ENCODE measurements around the gene PRR19.

Gene PRR19

DNA sequence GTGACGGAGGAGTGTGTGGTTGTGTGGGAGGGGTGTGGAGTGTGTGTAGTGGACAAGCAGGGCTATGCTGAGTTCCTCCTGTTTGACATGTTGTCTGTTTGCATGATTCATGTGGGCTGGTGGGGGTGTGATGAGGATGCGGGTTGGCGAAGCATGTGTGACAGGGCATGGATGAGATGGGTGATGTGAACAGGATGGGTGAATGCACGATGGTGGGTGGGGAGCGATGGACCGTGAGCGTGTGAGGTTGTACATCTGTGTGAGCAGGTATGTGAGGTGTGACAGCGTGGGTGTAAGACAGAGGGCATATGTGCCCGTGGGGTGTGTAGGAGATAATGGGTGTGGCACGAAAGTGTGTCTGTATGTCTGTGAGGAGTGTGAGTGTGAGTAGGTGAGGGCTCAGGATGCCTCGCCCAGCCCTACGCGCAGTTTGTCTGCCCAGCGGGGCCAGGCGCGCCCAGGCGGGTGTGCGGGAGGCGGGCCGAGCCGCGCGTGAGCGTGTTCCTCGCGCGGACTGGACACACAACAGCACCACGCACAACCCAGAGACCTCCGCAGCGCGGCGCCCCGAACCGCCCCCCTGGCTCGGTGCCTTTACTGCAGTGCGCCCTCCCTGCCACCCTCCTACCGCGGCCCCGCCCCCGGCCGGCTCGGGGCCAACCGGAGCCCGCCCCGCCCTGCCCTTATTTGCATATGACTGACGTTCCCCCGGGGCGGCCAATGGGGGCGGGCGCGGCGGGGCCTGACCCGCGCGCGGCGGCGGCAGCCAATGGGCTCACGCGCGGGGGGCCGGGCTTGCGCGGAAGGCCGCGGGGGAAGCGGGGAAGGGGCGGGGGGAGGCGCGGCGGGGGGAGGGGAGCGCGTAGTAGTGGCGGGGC is 18.5 kb upstream of the PRR19 start:
- DNase-seq (ENCODE audit: low read depth in 3 of 3): peak; percentile 90 to 98 (median 92)

DNA sequence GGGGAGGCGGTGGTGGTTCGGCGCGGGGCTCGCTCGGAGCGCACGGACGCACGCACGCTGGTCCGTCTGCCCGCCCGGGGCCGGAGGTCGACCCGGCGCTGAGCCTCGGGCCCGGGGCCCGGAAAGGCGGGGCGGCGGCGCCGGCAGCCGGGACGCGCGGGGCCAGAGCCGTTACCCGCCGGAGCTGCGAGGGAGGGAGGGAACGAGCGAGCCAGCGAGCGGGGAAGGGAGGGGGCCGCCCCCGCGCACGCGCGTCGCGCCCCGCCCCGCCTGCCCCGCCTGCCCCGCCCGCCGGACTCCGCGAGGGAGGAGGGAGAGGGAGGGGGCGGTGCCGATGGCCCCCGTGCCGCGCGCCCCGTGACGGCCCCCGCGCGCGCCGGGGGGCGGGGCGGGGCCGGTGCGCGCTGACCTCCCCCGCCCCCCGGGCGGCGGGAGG is 17.8 kb upstream of the PRR19 start:
- peak; percentile 55 to 75 (median 68) for DNase-seq (ENCODE audit: low read depth in 3 of 3)

DNA sequence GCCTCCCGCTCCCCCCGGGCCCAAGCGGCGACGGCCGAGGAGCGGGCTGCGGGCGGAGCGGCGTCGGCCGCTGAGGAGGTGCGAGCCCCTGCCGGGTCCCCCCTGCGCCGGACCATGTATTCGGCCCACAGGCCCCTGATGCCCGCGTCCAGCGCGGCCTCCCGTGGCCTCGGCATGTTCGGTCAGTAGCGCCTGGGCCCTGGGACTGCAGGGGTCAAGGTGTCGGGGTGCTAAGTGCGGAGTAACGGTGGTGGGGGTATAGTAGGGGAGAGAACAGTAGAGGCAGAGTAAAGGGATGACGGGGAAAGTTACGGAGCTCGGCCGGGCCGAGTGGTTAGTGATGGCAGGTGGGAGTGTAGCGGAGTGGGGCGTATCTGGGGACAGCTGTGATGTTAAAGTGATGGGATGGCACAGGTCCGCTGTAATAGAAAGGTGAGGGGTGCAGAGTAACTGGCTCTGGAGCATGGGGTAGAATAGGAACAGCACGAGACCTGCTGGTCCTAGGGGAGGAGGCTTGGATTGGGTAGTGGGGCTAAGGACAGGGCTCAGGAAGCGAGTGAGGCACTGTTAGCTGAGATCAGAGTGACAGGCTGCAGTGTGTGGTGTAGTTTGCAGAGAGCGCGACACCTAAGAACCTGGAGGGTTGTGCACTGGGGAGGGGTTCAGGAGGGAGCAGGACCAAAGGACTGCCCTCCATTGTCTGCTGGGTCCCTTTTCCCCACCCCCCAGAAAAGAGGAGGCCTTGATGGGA is 17.2 kb upstream of the PRR19 start:
- DNase-seq (ENCODE audit: low read depth in 3 of 3): no peak

DNA sequence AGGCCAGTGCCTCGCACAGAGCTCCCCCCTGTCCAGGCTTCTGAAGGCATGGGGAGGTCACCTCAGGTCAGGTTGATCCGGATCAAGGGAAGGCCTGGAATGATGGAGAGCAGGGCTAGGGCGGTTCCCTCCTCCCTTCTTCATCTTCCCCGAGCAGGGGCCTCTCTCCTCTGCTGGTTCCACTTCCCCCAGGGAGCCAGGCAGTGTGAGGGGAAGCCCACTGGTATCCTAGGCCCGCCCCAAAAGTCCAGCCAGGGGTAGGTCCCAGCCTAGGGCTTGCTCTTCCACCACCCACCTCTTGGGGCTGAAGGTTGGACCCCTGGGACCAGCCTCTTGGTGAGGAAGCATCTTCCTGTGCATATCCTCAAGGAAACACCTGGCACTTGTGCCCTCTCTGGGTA is 16.4 kb upstream of the PRR19 start:
- no peak for DNase-seq (ENCODE audit: low read depth in 3 of 3)

DNA sequence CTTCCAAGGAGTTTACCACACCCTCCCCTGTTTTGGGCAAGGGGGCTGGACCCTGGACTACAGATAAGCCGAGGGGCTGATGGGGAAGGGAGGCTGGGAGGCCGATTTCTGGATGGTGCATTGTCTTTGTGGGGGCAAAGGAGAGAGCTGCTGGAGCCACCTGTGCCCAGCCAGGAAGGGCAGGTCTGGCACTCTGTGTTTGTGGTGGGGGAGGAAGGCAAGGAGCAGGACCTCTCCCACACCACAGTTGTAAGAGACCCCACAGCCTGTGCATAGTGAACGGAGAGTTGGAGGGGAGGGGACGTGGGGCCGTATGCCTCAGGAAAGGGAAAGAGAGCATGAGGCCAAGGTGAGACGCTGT is 16.0 kb upstream of the PRR19 start:
- no peak for DNase-seq (ENCODE audit: low read depth in 3 of 3)

DNA sequence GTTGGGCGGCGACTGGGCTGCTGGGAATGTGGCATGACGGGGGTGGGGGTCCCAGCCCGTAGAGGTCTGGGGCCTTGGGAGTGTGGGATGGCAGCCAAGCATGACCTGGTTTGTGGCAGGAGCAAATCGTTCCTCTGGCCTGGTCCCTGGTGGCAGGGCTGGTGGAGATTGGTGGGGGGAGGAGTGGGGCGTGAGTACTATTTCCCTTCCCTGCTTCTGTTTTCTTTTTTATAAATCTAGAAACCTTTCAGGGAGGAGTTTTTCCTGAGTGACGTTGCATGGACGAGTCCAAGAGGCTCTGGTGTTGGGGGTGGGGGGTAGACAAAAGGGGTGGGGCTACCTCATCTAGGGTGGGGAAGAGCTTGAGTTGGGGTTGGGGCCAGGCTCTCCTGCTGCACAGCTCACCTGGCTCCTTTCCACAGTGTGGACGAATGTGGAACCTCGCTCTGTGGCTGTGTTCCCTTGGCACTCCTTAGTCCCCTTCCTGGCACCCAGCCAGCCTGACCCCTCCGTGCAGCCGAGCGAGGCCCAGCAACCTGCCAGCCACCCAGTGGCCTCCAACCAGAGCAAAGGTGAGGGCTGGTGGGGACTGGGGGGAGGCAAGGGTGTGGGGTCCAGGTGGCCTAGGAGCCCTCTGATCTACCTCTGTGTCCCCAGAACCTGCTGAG is 15.4 kb upstream of the PRR19 start:
- no peak for DNase-seq (ENCODE audit: low read depth in 3 of 3)

DNA sequence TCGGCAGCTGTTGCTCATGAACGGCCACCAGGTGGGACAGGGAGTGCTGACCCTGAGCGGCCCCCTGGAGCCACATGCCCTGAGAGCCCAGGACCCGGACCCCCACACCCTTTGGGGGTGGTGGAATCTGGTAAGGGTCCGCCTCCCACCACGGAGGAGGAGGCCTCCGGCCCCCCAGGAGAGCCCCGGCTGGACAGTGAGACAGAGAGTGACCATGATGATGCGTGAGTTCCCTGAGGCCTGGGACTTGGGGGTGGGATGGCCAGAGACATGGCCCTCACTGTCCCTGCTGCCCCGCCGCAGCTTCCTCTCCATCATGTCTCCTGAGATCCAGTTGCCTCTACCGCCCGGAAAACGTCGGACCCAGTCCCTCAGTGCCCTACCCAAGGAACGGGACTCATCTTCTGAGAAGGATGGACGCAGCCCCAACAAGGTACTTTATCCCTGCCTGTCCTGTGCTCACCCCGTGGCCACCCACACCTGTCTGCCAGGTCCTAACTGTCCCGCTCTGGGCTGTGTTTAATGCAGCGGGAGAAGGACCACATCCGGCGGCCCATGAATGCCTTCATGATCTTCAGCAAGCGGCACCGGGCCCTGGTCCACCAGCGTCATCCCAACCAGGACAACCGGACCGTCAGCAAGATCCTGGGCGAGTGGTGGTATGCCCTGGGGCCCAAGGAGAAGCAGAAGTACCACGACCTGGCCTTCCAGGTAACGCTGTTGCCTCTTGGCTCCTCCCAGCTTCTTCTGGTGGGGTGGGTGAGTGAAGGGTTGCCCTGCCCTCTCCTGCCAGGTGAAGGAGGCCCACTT is 14.7 kb upstream of the PRR19 start:
- DNase-seq (ENCODE audit: low read depth in 3 of 3): no peak

DNA sequence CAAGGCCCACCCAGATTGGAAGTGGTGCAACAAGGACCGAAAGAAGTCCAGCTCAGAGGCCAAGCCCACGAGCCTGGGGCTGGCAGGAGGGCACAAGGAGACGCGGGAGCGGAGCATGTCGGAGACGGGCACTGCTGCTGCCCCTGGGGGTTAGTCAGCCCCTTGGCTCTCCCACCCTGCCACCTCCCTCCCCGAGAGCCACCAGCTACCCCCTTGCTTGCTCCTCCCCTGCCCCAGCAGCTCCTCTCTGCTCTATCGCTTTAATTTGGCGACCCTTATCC is 14.2 kb upstream of the PRR19 start:
- DNase-seq (ENCODE audit: low read depth in 3 of 3): no peak

DNA sequence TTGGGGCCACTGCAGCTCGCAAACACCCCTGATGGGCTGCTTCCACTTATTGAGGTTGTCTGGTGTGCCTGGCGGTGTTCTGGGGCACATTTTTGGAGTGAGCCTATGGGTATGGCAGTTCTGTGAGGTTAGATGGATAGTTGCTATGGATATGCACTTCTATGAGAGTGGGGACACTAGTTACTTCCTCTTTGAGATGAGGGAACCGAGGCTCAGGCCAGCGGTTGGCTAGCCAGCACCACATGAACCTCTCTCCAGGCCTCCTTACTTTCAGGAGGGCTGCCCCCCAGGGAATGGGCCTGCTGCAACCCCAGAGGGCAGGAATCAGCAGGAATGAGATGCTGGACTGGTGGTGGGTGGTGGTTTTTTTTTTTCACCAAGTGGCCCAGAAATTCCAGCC is 13.5 kb upstream of the PRR19 start:
- no peak for DNase-seq (ENCODE audit: low read depth in 3 of 3)

DNA sequence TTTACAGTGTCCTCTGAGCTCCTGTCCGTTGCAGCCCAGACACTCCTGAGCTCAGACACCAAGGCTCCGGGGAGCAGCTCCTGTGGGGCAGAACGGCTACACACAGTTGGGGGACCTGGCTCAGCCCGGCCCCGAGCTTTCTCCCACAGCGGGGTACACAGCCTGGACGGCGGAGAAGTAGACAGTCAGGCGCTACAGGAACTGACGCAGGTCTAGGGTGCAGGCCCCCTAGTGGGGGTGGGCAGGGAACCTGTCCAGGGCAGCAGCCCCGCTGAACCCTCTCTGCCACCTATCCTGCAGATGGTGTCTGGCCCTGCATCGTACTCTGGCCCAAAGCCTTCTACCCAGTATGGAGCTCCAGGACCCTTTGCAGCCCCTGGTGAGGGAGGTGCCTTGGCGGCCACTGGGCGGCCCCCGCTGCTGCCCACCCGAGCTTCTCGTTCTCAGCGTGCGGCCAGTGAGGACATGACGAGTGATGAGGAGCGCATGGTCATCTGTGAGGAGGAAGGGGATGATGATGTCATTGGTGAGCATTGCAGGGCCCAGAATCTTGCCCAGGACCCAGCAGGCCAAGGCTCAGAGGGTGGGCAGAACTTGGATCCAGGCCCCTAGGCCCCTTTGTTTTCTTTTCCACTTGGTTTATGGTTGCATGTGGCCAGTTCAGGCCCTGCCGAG is 12.9 kb upstream of the PRR19 start:
- no peak for DNase-seq (ENCODE audit: low read depth in 3 of 3)

DNA sequence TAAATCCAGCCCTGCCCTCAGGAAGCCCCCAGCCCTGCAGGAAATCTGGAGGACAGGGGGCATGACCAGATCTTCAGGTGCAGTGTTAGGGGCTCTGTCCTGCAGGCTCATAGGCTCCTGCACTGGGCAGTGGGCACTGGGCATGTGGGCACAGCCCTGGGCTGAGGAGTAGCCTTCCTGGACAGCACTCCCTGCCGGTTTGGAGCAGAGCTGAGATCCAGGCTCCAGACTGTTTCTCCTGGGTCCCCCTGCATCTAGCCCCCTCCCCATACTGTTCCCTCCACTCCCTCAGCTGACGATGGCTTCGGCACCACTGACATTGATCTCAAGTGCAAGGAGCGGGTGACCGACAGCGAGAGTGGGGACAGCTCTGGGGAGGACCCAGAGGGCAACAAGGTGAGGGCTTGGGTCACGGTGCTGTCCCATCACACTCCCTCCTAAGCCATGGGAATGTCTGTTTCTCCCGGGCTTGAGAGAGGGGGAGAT is 12.3 kb upstream of the PRR19 start:
- DNase-seq (ENCODE audit: low read depth in 3 of 3): no peak

DNA sequence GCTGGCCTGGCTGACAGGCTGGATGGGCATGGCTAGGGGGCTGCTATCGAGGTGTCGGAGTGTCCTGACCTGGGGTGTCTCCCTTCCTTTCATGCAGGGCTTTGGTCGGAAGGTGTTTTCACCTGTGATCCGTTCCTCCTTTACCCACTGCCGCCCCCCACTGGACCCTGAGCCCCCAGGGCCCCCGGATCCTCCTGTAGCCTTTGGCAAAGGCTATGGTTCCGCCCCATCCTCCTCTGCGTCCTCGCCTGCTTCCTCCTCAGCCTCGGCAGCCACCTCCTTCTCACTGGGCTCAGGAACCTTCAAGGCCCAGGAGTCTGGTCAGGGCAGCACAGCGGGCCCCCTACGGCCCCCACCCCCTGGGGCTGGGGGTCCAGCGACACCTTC is 11.8 kb upstream of the PRR19 start:
- DNase-seq (ENCODE audit: low read depth in 3 of 3): no peak

DNA sequence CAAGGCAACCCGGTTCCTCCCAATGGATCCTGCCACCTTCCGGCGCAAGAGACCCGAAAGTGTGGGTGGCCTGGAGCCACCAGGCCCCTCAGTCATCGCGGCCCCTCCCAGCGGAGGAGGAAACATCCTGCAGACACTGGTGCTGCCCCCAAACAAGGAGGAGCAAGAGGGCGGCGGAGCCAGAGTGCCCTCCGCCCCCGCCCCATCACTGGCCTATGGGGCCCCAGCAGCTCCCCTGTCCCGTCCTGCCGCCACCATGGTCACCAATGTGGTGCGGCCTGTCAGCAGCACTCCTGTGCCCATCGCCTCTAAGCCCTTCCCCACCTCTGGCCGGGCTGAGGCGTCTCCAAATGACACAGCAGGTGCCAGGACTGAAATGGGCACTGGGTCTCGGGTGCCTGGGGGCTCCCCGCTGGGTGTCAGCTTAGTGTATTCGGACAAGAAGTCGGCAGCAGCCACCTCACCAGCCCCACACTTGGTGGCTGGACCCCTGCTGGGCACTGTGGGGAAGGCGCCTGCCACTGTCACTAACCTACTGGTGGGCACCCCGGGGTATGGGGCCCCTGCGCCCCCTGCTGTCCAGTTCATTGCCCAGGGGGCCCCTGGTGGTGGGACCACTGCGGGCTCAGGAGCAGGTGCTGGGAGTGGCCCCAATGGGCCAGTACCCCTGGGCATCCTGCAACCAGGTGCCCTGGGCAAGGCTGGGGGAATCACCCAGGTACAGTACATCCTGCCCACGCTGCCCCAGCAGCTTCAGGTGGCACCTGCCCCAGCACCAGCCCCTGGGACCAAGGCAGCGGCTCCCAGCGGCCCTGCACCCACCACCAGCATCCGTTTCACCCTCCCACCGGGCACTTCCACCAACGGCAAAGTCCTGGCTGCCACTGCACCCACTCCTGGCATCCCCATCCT is 11.2 kb upstream of the PRR19 start:
- no peak for DNase-seq (ENCODE audit: low read depth in 3 of 3)

DNA sequence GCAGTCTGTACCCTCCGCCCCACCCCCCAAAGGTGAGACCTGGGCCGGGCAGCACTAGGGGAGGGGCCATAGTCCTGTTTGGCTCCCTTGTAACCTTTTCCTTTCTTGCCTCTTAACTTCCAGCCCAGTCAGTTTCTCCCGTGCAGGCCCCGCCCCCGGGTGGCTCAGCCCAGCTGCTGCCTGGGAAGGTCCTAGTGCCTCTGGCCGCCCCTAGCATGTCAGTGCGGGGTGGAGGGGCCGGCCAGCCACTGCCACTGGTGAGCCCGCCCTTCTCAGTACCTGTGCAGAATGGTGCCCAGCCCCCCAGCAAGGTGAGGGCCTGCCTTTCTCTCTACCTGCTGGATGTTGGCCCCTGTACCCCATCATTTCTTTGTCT is 10.5 kb upstream of the PRR19 start:
- no peak for DNase-seq (ENCODE audit: low read depth in 3 of 3)

DNA sequence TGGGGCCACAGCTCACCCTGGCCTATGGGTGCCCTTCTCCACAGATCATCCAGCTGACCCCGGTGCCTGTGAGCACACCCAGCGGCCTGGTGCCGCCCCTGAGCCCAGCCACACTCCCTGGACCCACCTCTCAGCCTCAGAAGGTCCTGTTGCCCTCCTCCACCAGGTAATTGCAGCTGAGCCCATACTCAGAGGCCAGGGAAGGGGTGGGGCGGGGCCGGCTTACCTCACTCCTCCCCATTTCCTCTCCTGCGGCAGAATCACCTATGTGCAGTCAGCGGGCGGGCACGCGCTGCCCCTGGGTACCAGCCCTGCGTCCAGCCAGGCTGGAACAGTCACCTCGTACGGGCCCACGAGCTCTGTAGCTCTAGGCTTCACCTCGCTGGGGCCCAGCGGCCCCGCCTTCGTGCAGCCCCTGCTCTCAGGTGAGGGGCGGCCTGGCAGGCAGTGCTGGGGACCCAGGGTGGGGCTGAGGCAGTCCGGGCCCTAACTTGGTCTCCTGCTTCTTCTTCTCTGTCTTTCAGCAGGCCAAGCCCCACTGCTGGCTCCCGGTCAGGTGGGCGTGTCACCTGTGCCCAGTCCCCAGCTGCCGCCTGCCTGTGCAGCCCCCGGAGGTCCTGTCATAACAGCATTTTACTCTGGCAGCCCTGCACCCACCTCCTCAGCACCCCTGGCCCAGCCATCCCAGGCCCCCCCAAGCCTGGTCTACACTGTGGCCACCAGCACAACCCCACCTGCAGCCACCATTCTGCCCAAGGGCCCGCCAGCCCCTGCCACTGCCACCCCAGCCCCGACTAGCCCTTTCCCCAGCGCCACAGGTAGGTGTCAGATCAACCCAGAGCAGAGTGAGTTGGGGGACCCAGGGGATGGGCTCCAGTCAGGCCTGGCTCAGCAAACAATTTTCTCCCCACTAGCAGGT is 9.6 kb upstream of the PRR19 start:
- DNase-seq (ENCODE audit: low read depth in 3 of 3): no peak

DNA sequence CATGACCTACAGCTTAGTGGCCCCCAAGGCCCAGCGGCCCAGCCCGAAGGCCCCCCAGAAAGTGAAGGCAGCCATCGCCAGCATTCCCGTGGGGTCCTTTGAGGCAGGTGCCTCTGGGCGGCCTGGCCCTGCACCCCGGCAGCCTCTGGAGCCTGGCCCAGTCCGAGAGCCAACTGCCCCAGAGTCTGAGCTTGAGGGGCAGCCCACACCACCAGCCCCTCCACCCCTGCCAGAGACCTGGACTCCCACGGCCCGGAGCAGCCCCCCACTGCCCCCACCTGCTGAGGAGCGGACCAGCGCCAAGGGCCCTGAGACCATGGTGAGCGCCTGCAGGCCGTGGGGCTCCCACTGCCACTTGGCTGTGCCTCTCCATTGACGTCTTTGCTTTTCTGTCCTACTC is 9.0 kb upstream of the PRR19 start:
- no peak for DNase-seq (ENCODE audit: low read depth in 3 of 3)

DNA sequence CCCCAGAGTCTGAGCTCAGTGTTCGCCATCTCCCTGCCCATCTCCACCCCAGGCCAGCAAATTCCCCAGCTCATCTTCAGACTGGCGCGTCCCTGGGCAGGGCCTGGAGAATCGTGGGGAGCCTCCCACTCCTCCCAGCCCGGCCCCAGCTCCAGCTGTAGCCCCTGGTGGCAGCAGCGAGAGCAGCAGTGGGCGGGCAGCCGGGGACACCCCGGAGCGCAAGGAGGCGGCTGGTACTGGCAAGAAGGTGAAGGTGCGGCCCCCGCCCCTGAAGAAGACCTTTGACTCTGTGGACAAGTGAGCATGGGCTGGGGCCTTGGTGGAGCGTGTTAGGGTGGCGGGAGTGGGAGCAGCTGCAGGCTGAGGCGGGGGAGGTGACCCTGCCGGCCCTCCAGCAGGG is 8.4 kb upstream of the PRR19 start:
- DNase-seq (ENCODE audit: low read depth in 3 of 3): no peak

DNA sequence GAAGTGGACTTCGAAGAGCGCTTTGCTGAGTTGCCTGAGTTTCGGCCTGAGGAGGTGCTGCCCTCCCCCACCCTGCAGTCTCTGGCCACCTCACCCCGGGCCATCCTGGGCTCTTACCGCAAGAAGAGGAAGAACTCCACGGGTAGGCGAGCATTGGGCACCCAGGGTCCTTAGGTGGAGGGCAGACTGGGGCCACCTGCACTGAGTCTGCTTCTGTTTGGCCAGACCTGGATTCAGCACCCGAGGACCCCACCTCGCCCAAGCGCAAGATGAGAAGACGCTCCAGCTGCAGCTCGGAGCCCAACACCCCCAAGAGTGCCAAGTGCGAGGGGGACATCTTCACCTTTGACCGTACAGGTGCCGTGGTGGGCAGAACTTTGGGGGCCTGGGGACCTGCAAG is 8.0 kb upstream of the PRR19 start:
- DNase-seq (ENCODE audit: low read depth in 3 of 3): no peak

DNA sequence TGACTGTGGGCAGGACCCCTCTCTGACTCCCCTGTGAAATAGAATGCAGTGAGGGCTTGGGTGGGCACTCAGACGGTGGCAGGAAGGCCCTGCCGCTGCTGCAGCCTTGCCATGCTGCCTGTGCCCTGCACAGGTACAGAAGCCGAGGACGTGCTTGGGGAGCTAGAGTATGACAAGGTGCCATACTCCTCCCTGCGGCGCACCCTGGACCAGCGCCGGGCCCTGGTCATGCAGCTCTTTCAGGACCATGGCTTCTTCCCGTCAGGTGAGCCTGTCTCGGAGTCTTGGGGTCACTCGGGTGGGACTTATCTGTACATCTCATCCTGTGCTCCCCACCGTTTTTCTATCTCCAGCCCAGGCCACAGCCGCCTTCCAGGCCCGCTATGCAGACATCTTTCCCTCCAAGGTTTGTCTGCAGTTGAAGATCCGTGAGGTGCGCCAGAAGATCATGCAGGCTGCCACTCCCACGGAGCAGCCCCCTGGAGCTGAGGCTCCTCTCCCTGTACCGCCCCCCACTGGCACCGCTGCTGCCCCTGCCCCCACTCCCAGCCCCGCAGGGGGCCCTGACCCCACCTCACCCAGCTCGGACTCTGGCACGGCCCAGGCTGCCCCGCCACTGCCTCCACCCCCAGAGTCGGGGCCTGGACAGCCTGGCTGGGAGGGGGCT is 7.3 kb upstream of the PRR19 start:
- DNase-seq (ENCODE audit: low read depth in 3 of 3): no peak

All from stimulated activated CD4-positive, alpha-beta T cell treated with anti-CD3 and anti-CD28 coated beads, TNF-alpha, amount 100 ng/mL, for 48 hours (primary cell).